Gastroesophageal sphincter (tissue), 3 donors: ENCODE measurements around the gene NBEA.

Source experiments
- CTCF ChIP-seq, 4 experiments: fragments of 200-600 bp in 2 of 4; fragments of 450-650 bp in 2 of 4; sonication (generic) in 1 of 4; IDR thresholded peaks; one replicate each; pipeline ENCODE4 v1.5.1; 2017 to 2019; ENCODE audit warnings: antibody characterized with exemption in 4 of 4, mild to moderate bottlenecking in 2 of 4, moderate library complexity in 2 of 4
- EP300 ChIP-seq: sonication (generic); formaldehyde crosslinking; IDR thresholded peaks from one replicate; pipeline ENCODE4 v1.6.1; 2017; ENCODE audit warnings: antibody characterized with exemption, mild to moderate bottlenecking
- POLR2A ChIP-seq, 2 donors: fragments of 450-650 bp; IDR thresholded peaks; one replicate each; pipeline ENCODE4 v1.6.1; 2017; ENCODE audit warnings: antibody characterized with exemption in 2 of 2, mild to moderate bottlenecking in 2 of 2, moderate library complexity in 1 of 2

- TF ChIP-seq CTCF (IDR thresholded peaks at IDR 0.05) (no peak), POLR2A (IDR thresholded peaks at IDR 0.05) (no peak), EP300 (no peak)
These were observed 650.4 kb downstream of the NBEA start for GRCh38 chr13:35592457-35592856.
